Liver (tissue), 3 donors: Measurements from ENCODE around the gene YAF2.

Source experiments
- EGR1 ChIP-seq, 2 donors: IDR thresholded peaks; 2 replicates each; pipeline ENCODE4 v1.6.1; 2016 to 2018; ENCODE audit warnings: antibody characterized with exemption in 2 of 2, low read depth in 2 of 2
- FOXA1 ChIP-seq: IDR thresholded peaks from 2 replicates; pipeline ENCODE4 v1.6.1; 2016; ENCODE audit warnings: antibody characterized with exemption
- JUND ChIP-seq, 2 donors: IDR thresholded peaks; 2 replicates each; pipeline ENCODE4 v1.6.1; 2016; ENCODE audit warnings: antibody characterized with exemption in 2 of 2
- RAD21 ChIP-seq, 2 donors: IDR thresholded peaks; 2 replicates each; pipeline ENCODE4 v1.6.1; 2016; ENCODE audit warnings: antibody characterized with exemption in 2 of 2, mild to moderate bottlenecking in 2 of 2
- RXRA ChIP-seq, 2 donors: IDR thresholded peaks; 2 replicates each; pipeline ENCODE4 v1.6.1; 2017 to 2018; ENCODE audit warnings: antibody characterized with exemption in 2 of 2, mild to moderate bottlenecking in 1 of 2
- YY1 ChIP-seq: IDR thresholded peaks from 2 replicates; pipeline ENCODE4 v1.6.1; 2016; ENCODE audit warnings: antibody characterized with exemption, mild to moderate bottlenecking
- TF ChIP-seq, protein P1 (sequence below): fragments of 150-350 bp; IDR thresholded peaks from 2 replicates; pipeline ENCODE4 v1.5.1; 2017; ENCODE audit warnings: improper control_type of control experiment, low read depth, low read length; ENCODE audit not compliant: missing input control
- TF ChIP-seq, protein P2 (sequence below): IDR thresholded peaks from 2 replicates; pipeline ENCODE4 v1.6.1; 2016; ENCODE audit warnings: antibody characterized with exemption
- TF ChIP-seq, protein P3 (sequence below): IDR thresholded peaks from 2 replicates; pipeline ENCODE4 v1.6.1; 2016; ENCODE audit warnings: antibody characterized with exemption
- TF ChIP-seq, protein P4 (sequence below): IDR thresholded peaks from 2 replicates; pipeline ENCODE4 v1.6.1; 2016; ENCODE audit warnings: antibody characterized with exemption, mild to moderate bottlenecking
- donor health status: healthy.
- donor health status: healthy.

DNA sequence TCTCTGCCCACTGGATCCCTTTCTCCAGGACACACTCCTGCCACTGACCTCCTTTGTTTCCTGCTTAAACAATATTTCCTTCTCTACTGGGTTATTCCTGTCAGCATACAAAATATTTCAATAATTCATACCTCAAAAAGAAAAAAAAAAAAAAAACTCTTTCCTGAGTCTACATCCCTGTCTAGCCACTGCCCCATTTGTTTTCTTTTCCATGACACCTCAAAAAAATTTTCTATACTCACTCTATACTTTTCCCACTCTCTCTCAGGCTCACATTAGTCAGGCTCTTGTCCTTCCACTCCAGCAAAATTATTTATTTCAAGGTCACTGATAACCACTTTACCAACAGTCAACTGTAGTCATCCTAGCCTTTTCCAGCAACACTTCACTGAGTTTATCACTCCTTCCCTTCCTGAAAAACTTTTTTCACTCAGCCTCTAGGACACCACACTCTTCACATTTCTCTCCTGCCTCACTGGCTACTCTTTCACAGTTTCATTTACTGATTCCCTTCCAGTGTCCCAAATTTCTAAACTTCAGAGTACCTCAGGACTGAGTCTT is 64.0 kb downstream of the YAF2 start:
- TF ChIP-seq, protein P1, sequence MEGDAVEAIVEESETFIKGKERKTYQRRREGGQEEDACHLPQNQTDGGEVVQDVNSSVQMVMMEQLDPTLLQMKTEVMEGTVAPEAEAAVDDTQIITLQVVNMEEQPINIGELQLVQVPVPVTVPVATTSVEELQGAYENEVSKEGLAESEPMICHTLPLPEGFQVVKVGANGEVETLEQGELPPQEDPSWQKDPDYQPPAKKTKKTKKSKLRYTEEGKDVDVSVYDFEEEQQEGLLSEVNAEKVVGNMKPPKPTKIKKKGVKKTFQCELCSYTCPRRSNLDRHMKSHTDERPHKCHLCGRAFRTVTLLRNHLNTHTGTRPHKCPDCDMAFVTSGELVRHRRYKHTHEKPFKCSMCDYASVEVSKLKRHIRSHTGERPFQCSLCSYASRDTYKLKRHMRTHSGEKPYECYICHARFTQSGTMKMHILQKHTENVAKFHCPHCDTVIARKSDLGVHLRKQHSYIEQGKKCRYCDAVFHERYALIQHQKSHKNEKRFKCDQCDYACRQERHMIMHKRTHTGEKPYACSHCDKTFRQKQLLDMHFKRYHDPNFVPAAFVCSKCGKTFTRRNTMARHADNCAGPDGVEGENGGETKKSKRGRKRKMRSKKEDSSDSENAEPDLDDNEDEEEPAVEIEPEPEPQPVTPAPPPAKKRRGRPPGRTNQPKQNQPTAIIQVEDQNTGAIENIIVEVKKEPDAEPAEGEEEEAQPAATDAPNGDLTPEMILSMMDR: no peak
- no peak for TF ChIP-seq YY1
- no peak for TF ChIP-seq EGR1 (IDR thresholded peaks at IDR 0.05; ENCODE audit: low read depth in 2 of 2)
- TF ChIP-seq, protein P2, sequence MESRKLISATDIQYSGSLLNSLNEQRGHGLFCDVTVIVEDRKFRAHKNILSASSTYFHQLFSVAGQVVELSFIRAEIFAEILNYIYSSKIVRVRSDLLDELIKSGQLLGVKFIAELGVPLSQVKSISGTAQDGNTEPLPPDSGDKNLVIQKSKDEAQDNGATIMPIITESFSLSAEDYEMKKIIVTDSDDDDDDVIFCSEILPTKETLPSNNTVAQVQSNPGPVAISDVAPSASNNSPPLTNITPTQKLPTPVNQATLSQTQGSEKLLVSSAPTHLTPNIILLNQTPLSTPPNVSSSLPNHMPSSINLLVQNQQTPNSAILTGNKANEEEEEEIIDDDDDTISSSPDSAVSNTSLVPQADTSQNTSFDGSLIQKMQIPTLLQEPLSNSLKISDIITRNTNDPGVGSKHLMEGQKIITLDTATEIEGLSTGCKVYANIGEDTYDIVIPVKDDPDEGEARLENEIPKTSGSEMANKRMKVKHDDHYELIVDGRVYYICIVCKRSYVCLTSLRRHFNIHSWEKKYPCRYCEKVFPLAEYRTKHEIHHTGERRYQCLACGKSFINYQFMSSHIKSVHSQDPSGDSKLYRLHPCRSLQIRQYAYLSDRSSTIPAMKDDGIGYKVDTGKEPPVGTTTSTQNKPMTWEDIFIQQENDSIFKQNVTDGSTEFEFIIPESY: no peak
- TF ChIP-seq, protein P3, sequence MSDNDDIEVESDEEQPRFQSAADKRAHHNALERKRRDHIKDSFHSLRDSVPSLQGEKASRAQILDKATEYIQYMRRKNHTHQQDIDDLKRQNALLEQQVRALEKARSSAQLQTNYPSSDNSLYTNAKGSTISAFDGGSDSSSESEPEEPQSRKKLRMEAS: no peak
- no peak for TF ChIP-seq RXRA (IDR thresholded peaks at IDR 0.05)
- TF ChIP-seq FOXA1: no peak
- no peak for TF ChIP-seq RAD21 (IDR thresholded peaks at IDR 0.05)
- TF ChIP-seq, protein P4, sequence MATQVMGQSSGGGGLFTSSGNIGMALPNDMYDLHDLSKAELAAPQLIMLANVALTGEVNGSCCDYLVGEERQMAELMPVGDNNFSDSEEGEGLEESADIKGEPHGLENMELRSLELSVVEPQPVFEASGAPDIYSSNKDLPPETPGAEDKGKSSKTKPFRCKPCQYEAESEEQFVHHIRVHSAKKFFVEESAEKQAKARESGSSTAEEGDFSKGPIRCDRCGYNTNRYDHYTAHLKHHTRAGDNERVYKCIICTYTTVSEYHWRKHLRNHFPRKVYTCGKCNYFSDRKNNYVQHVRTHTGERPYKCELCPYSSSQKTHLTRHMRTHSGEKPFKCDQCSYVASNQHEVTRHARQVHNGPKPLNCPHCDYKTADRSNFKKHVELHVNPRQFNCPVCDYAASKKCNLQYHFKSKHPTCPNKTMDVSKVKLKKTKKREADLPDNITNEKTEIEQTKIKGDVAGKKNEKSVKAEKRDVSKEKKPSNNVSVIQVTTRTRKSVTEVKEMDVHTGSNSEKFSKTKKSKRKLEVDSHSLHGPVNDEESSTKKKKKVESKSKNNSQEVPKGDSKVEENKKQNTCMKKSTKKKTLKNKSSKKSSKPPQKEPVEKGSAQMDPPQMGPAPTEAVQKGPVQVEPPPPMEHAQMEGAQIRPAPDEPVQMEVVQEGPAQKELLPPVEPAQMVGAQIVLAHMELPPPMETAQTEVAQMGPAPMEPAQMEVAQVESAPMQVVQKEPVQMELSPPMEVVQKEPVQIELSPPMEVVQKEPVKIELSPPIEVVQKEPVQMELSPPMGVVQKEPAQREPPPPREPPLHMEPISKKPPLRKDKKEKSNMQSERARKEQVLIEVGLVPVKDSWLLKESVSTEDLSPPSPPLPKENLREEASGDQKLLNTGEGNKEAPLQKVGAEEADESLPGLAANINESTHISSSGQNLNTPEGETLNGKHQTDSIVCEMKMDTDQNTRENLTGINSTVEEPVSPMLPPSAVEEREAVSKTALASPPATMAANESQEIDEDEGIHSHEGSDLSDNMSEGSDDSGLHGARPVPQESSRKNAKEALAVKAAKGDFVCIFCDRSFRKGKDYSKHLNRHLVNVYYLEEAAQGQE: no peak
- TF ChIP-seq JUND (IDR thresholded peaks at IDR 0.05): no peak
